T-helper 2 cell treated with Interferon-gamma antibody and Interleukin-4, amounts not matched to agents 5 μg/mL and 100 μg/mL, for 36 hours (primary cell): Measurements from ENCODE around the gene TLE5.
A peak's percentile ranks its signal among the peaks of the same experiment; 100 is the strongest.
"Not testable (repeated sequence)": the region's sequence is repeated elsewhere in the genome, so short reads cannot be mapped to it uniquely, and the experiment has no call there.

Experiments
- DNase-seq: peaks from one replicate; pipeline ENCODE4 v3.0.0; 2021; ENCODE audit warnings: low spot score
- H3K27ac Mint-ChIP-seq: one replicate; pipeline ENCODE4 v1.8.0; 2021; ENCODE audit warnings: mild to moderate bottlenecking, mixed read lengths
- H3K27me3 Mint-ChIP-seq: one replicate; pipeline ENCODE4 v1.8.0; 2021; ENCODE audit warnings: low read depth, mixed read lengths
- H3K36me3 Mint-ChIP-seq: one replicate; pipeline ENCODE4 v1.8.0; 2021; ENCODE audit warnings: low read depth, mixed read lengths
- H3K4me1 Mint-ChIP-seq: one replicate; pipeline ENCODE4 v1.8.0; 2021; ENCODE audit warnings: low read depth, mixed read lengths
- H3K4me3 Mint-ChIP-seq: one replicate; pipeline ENCODE4 v1.8.0; 2022; ENCODE audit warnings: mild to moderate bottlenecking, moderate library complexity, mixed read lengths
- H3K9me3 Mint-ChIP-seq: one replicate; pipeline ENCODE4 v1.8.0; 2021; ENCODE audit warnings: mixed read lengths

TLE5 gene

DNA sequence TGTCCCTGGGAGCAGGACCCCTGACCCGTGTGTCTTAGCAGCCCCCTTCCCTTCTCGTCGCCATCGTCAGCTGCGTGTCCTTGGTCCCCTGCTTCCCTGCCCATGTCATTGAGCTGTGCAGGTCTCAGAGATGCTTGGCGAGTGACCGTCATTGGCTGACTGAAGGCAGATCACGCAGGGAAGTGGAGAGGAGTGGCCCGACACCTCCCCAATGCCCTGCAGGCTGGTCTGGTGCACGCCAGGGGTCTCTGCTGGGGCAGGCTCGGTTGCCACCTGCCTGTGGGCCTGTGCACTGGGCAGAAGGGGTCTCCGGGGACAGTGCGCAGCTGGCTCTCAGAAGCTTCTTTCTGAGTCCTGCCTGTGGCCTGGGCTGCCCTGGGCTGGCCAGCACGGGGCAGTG, 38.0 kb upstream of the TLE5 start:
- H3K4me1 Mint-ChIP-seq = peaks cover 19% of the 10 kb centered on the region

GRCh38 chr19:3099347-3100145, 37.3 kb upstream of the TLE5 start:
- no peak for DNase-seq
- H3K27me3 Mint-ChIP-seq = peaks cover 25% of the 10 kb centered on the region
- H3K4me3 Mint-ChIP-seq = no peak overlapping the region
- no peaks in the 10 kb centered on the region for H3K36me3 Mint-ChIP-seq
- H3K27ac Mint-ChIP-seq = no peak overlapping the region
- no peaks in the 10 kb centered on the region for H3K9me3 Mint-ChIP-seq
- H3K4me1 Mint-ChIP-seq = peaks cover 23% of the 10 kb centered on the region

More for the DNA sequence above, 38.0 kb upstream of the TLE5 start:
- H3K4me3 Mint-ChIP-seq = no peak overlapping the region
- H3K27ac Mint-ChIP-seq = no peak overlapping the region
- H3K9me3 Mint-ChIP-seq = no peaks in the 10 kb centered on the region
- H3K36me3 Mint-ChIP-seq = no peaks in the 10 kb centered on the region
- H3K27me3 Mint-ChIP-seq = peaks cover 21% of the 10 kb centered on the region
- DNase-seq = no peak

GRCh38 chr19:3098515-3099346, 36.4 kb upstream of the TLE5 start:
- Mint-ChIP-seq H3K9me3 (no peaks in the 10 kb centered on the region), H3K27ac (no peak overlapping the region), H3K27me3 (peaks cover 25% of the 10 kb centered on the region), H3K36me3 (no peaks in the 10 kb centered on the region), H3K4me3 (no peak overlapping the region), H3K4me1 (peaks cover 19% of the 10 kb centered on the region)
- DNase-seq = no peak

- peaks cover 25% of the 10 kb centered on the region for H3K27me3 Mint-ChIP-seq
Observed at GRCh38 chr19:3098141-3098514, 35.8 kb upstream of the TLE5 start.

GRCh38 chr19:3097442-3097871, 35.2 kb upstream of the TLE5 start:
- DNase-seq = no peak
- H3K27me3 Mint-ChIP-seq = peaks cover 29% of the 10 kb centered on the region
- H3K4me1 Mint-ChIP-seq = peaks cover 17% of the 10 kb centered on the region
- H3K36me3 Mint-ChIP-seq = no peaks in the 10 kb centered on the region
- H3K27ac Mint-ChIP-seq = no peak overlapping the region
- no peaks in the 10 kb centered on the region for H3K9me3 Mint-ChIP-seq
- no peak overlapping the region for H3K4me3 Mint-ChIP-seq

More at GRCh38 chr19:3098141-3098514, 35.8 kb upstream of the TLE5 start:
- peaks cover 17% of the 10 kb centered on the region for H3K4me1 Mint-ChIP-seq
- H3K9me3 Mint-ChIP-seq = no peaks in the 10 kb centered on the region
- no peak for DNase-seq
- no peaks in the 10 kb centered on the region for H3K36me3 Mint-ChIP-seq
- H3K27ac Mint-ChIP-seq = no peak overlapping the region
- H3K4me3 Mint-ChIP-seq = no peak overlapping the region

DNA sequence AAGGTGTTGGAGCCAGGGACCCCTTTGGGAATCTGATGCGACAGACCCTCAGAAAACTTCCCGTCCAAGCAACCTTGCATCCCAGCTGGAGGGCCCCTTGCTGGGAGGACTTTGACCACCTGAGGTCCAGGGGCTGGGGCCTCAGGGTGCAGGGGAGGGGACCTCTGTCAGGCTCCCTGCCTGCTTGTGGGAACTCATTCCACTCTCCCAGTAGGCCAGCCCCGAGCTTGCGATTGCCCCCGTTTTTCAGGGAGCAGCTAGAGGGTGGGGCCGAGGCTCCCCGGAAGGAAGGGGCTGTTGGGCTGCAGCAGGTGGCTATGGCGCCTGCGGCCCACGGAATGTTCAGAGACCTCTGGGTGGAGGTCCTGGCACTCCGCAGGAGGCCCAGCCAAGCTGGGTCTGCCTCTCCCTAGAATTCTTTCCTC, 34.6 kb upstream of the TLE5 start:
- Mint-ChIP-seq H3K27me3 (peaks cover 32% of the 10 kb centered on the region), H3K27ac (no peak overlapping the region), H3K4me1 (peaks cover 17% of the 10 kb centered on the region), H3K9me3 (no peaks in the 10 kb centered on the region), H3K36me3 (no peaks in the 10 kb centered on the region), H3K4me3 (no peak overlapping the region)
- DNase-seq = no peak

DNA sequence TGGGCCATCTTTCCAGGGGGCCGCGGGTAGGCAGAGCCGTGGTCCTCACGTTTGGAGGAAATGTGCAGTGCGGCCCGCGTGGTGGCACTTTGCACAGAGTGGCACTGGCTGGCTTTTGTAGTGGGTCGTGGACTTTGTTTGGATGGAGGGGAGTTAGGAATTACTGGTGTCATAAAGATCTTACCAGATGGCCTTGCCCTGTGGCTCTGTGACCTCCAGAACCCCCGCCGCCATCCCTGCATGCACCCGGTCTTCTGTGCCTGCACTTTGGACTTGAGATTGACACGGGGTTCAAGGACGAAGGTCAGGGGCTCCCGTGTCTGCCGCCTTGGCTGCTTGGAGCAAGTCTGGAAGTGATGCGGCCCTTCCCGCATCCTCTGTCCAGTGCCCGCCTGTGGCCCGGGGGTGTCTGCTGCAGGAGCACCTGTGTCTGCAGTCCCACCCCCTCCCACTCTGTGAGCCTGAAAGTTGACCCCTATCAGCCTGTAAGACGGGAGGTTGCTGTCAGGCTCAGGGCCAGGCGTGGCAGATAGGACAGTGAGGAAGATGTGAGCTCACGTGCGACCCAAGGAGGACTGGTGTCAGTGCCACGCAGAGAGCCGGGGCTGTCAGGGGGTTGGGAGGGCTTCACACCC, 34.1 kb upstream of the TLE5 start:
- DNase-seq = no peak
- Mint-ChIP-seq H3K27ac (no peak overlapping the region), H3K27me3 (peaks cover 32% of the 10 kb centered on the region), H3K9me3 (no peaks in the 10 kb centered on the region), H3K4me3 (peak overlapping the region; percentile 69), H3K36me3 (no peaks in the 10 kb centered on the region), H3K4me1 (peaks cover 17% of the 10 kb centered on the region)

- H3K27ac Mint-ChIP-seq = no peak overlapping the region
- peaks cover 32% of the 10 kb centered on the region for H3K27me3 Mint-ChIP-seq
- peaks cover 17% of the 10 kb centered on the region for H3K4me1 Mint-ChIP-seq
- H3K9me3 Mint-ChIP-seq = no peaks in the 10 kb centered on the region
- peak overlapping the region; percentile 69 for H3K4me3 Mint-ChIP-seq
- H3K36me3 Mint-ChIP-seq = no peaks in the 10 kb centered on the region
- peak; percentile 33 for DNase-seq
Observed at GRCh38 chr19:3095441-3096191, 33.3 kb upstream of the TLE5 start.

- DNase-seq = no peak
- H3K4me3 Mint-ChIP-seq = peak overlapping the region; percentile 69
- peaks cover 30% of the 10 kb centered on the region for H3K27me3 Mint-ChIP-seq
- H3K27ac Mint-ChIP-seq = no peak overlapping the region
- peaks cover 17% of the 10 kb centered on the region for H3K4me1 Mint-ChIP-seq
- no peaks in the 10 kb centered on the region for H3K36me3 Mint-ChIP-seq
- H3K9me3 Mint-ChIP-seq = no peaks in the 10 kb centered on the region
Observed at GRCh38 chr19:3094601-3095440, 32.5 kb upstream of the TLE5 start.

- not testable (repeated sequence) for H3K9me3 Mint-ChIP-seq, H3K27me3 Mint-ChIP-seq, H3K36me3 Mint-ChIP-seq, H3K27ac Mint-ChIP-seq, H3K4me3 Mint-ChIP-seq, DNase-seq, H3K4me1 Mint-ChIP-seq
Observed at GRCh38 chr19:3089299-3089855, 27.1 kb upstream of the TLE5 start.

DNA sequence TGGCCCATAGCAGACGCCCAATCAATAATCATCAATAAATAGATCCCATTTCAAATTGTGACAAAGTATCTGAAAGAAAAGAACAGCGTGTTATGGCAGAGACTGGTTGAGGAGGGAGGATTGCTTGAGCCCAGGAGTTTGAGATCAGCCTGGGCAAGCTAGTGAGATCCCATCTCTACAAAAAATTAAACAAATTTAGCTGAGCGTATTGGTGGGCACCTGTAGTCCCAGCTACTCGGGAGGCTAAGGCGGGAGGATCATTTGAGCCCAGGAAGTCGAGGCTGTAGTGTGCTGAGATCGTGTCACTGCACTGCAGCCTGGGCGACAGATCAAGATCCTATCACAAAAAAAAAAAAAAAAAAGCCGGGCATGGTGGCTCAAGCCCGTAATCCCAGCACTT, 25.5 kb upstream of the TLE5 start:
- no peaks in the 10 kb centered on the region for H3K4me1 Mint-ChIP-seq
- no peak overlapping the region for H3K4me3 Mint-ChIP-seq
- DNase-seq = no peak
- H3K27me3 Mint-ChIP-seq = peaks cover 8% of the 10 kb centered on the region
- no peaks in the 10 kb centered on the region for H3K9me3 Mint-ChIP-seq
- no peaks in the 10 kb centered on the region for H3K36me3 Mint-ChIP-seq
- no peak overlapping the region for H3K27ac Mint-ChIP-seq

DNA sequence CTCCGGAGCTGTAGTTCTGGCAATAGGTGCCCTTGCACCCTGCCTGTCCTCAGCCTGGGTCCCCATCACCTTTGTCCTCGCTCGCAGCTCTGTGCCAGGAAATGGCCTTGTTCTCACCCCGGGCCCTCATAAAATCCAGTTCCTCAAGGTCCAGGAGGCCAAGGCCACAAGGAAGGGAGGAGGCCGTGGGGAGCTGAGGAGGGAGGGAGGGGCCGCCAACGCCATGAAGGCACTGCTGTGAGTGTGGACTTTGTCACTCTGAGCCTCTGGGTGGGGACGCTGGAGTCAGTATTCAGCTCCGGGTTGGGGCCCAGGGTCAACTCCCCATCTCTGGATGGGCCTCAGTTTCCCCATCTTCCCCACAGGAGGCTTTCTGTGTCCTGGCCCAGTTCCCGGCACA, 22.6 kb upstream of the TLE5 start:
- Mint-ChIP-seq H3K36me3 (no peaks in the 10 kb centered on the region), H3K4me1 (no peaks in the 10 kb centered on the region), H3K27ac (no peak overlapping the region), H3K4me3 (no peak overlapping the region), H3K9me3 (no peaks in the 10 kb centered on the region), H3K27me3 (peaks cover 2% of the 10 kb centered on the region)
- DNase-seq = no peak

DNA sequence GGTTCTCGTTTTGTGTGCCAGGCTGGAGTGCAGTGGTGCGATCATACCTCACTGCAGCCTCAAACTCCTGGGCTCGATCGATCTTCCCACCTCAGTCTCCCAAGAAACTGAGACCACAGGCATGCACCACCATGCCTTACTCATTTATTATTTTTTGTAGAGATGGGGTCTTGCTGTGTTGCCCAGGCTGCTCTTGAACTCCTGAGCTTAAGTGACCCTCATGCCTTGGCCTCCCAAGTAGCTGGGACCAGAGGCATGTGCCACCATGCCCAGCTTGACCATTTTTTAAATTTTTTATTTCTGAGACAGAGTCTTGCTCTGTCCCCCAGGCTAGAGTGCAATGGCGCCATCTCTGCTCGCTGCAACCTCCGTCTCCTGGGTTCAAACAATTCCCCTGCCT, 21.7 kb upstream of the TLE5 start:
- H3K4me3 Mint-ChIP-seq = no peak overlapping the region
- H3K36me3 Mint-ChIP-seq = no peaks in the 10 kb centered on the region
- H3K27ac Mint-ChIP-seq = no peak overlapping the region
- H3K9me3 Mint-ChIP-seq = no peaks in the 10 kb centered on the region
- H3K27me3 Mint-ChIP-seq = no peaks in the 10 kb centered on the region
- no peak for DNase-seq
- no peaks in the 10 kb centered on the region for H3K4me1 Mint-ChIP-seq
